OCI-LY7 (cell line): ENCODE data around the gene TRIM51G. TPM values are rescaled to one million over a fixed set of nuclear protein-coding genes. Genes with fewer than 3 reads are reported as not detected.

Source experiments
- total RNA-seq, 2 experiments: library from RNA; depleted of rRNA in 1 of 2; stranded (reverse); fragments of >200 nt in 1 of 2; shearing (Covaris generic) in 1 of 2; gene quantifications; 2 replicates each; pipeline ENCODE4 v1.2.3, GENCODE V29; 2014 to 2022

Gene TRIM51G
- total RNA-seq, 2 experiments from 2014 or later, result not detected

Other genes starting within 250 kb of the TRIM51G start
- gene TRIM49B, start 44.9 kb upstream of the TRIM51G start, total RNA-seq (2014; rRNA removed; shearing (Covaris generic)), result not detected in 2 replicates
- gene TRIM49B, start 44.9 kb upstream of the TRIM51G start, total RNA-seq (2022), result not detected in 2 replicates
- gene TRIM64C, start 75.2 kb upstream of the TRIM51G start, total RNA-seq (2014; rRNA removed; shearing (Covaris generic)), result not detected in 2 replicates
- not detected in 2 replicates for gene TRIM64C, start 75.2 kb upstream of the TRIM51G start, total RNA-seq (2022)
- not detected in 2 replicates for gene FOLH1, start 224.7 kb upstream of the TRIM51G start, total RNA-seq (2014; rRNA removed; shearing (Covaris generic))
- not detected in 2 replicates for gene FOLH1, start 224.7 kb upstream of the TRIM51G start, total RNA-seq (2022)